Measurements from ENCODE around the gene LINGO3. TPM values are rescaled to one million over a fixed set of nuclear protein-coding genes. Genes with fewer than 3 reads are reported as not detected.

LINGO3 gene
- 1.1 TPM for polyA plus RNA-seq (2012; ENCODE audit: low read depth, missing spikeins)

GRCh38 chr19:2308114-2308556, at the start of gene LINGO3:
Gene LINGO3 (minus strand): TSS chr19:2308154. CDS start chr19:2291776, 16,378 bp downstream.
- FAIRE-seq (no peak), DNase-seq (ENCODE audit: insufficient read length, low spot score) (no peak)
- no peak for TF ChIP-seq POU2F2 (IDR thresholded peaks at IDR 0.05; ENCODE audit: low read depth, low read length)
- no peak for TF ChIP-seq PAX5 (IDR thresholded peaks at IDR 0.05; ENCODE audit: insufficient read depth, low read length, severe bottlenecking)
- TF ChIP-seq SPI1 (IDR thresholded peaks at IDR 0.05; ENCODE audit: low read depth, low read length) = no peak
- TF ChIP-seq POLR2A (IDR thresholded peaks at IDR 0.05; ENCODE audit: low read depth, low read length) = no peak
- no peak for TF ChIP-seq POLR2AphosphoS5 (IDR thresholded peaks at IDR 0.05; ENCODE audit: low read depth, low read length)
- no peak for TF ChIP-seq TAF1 (IDR thresholded peaks at IDR 0.05; ENCODE audit: low read depth, low read length)

DNA sequence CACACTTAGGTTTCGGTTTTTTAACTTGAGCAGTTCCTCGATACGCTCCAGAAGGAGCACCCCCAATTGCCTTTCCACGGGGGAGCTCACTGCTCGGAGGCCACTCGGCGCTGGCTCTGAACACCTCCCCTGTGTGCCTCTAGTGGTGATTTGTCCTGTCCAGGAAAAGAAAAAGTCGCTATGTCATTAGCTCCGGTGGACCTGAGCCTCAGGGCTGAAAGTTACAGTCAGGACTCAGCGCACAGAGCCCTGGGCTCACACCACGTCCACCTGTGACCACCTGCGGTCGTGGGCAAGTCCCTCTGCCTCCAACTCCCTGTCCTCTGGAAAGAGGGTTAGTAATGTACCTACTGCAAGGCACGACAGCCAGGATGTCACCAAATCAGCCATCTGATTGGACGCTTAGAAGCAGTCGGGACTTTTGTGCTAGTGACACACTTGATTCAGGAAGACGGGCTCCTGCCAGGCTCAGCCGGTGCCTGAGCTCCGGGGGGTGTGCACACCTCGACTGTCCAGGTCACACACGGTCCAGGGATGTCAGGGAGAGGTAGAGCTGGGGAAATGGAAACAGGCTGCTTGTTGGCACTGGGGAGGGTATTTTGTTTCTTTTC, 48.2 kb upstream of the LINGO3 start:
- TF ChIP-seq POLR2A (IDR thresholded peaks at IDR 0.05; ENCODE audit: low read depth, low read length) = no peak
- TF ChIP-seq POLR2AphosphoS5 (IDR thresholded peaks at IDR 0.05; ENCODE audit: low read depth, low read length) = no peak
- no peak for TF ChIP-seq TAF1 (IDR thresholded peaks at IDR 0.05; ENCODE audit: low read depth, low read length)
- TF ChIP-seq POU2F2 (IDR thresholded peaks at IDR 0.05; ENCODE audit: low read depth, low read length) = no peak
- TF ChIP-seq SPI1 (IDR thresholded peaks at IDR 0.05; ENCODE audit: low read depth, low read length) = no peak
- no peak for TF ChIP-seq PAX5 (IDR thresholded peaks at IDR 0.05; ENCODE audit: insufficient read depth, low read length, severe bottlenecking)
- DNase-seq (ENCODE audit: insufficient read length, low spot score) (no peak), FAIRE-seq (no peak)

DNA sequence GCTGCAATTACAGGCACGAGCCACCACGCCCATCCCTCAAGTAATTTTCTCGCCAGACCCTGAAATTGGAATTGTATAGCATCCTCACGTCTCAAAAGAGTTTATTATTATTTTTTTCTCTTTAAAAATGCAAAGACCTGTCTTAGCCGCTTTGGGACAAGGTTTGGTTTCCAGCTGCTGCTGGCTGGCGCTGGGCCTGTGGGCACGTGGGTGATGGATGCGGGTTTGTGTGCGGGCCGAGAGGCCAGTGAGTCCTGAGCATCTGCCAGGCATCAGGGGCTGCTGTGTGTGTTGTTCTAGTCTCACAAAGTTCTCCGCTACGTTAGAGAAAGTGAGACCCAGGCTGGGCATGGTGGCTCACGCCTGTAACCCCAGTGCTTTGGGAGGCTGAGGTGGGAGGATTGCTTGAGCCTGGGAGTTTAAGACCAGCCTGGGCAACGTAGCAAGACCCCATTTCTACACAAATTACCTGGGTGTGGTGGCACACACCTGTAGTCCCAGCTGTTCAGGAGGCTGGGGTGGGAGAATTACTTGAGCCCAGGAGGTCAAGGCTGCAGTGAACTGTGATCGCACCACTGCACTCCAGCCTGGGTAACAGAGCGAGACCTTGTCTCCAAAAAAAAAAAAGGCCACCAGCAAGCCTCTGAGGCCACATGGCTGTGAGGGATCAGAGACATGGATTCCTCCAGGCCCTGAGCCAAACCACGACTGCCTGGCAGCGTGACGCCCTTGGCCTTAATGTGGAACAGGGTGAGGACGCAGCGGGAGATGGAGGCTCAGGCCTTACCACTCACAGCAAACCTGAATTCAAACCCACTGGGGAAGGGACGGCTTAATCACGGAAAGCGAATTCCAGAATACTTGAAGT, 47.4 kb upstream of the LINGO3 start:
- TF ChIP-seq TAF1 (IDR thresholded peaks at IDR 0.05; ENCODE audit: low read depth, low read length) = no peak
- no peak for TF ChIP-seq POLR2A (IDR thresholded peaks at IDR 0.05; ENCODE audit: low read depth, low read length)
- TF ChIP-seq SPI1 (IDR thresholded peaks at IDR 0.05; ENCODE audit: low read depth, low read length) = no peak
- TF ChIP-seq POLR2AphosphoS5 (IDR thresholded peaks at IDR 0.05; ENCODE audit: low read depth, low read length) = no peak
- no peak for TF ChIP-seq POU2F2 (IDR thresholded peaks at IDR 0.05; ENCODE audit: low read depth, low read length)
- TF ChIP-seq PAX5 (IDR thresholded peaks at IDR 0.05; ENCODE audit: insufficient read depth, low read length, severe bottlenecking) = no peak
- no peak for FAIRE-seq
- DNase-seq (ENCODE audit: insufficient read length, low spot score) = no peak

- no peak for FAIRE-seq
- TF ChIP-seq POLR2AphosphoS5 (IDR thresholded peaks at IDR 0.05; ENCODE audit: low read depth, low read length) = no peak
- no peak for TF ChIP-seq POLR2A (IDR thresholded peaks at IDR 0.05; ENCODE audit: low read depth, low read length)
- no peak for TF ChIP-seq POU2F2 (IDR thresholded peaks at IDR 0.05; ENCODE audit: low read depth, low read length)
- no peak for TF ChIP-seq SPI1 (IDR thresholded peaks at IDR 0.05; ENCODE audit: low read depth, low read length)
- no peak for TF ChIP-seq PAX5 (IDR thresholded peaks at IDR 0.05; ENCODE audit: insufficient read depth, low read length, severe bottlenecking)
- no peak for TF ChIP-seq TAF1 (IDR thresholded peaks at IDR 0.05; ENCODE audit: low read depth, low read length)
- DNase-seq (ENCODE audit: insufficient read length, low spot score) = no peak
These were observed 46.7 kb upstream of the LINGO3 start for GRCh38 chr19:2354670-2355069.

DNA sequence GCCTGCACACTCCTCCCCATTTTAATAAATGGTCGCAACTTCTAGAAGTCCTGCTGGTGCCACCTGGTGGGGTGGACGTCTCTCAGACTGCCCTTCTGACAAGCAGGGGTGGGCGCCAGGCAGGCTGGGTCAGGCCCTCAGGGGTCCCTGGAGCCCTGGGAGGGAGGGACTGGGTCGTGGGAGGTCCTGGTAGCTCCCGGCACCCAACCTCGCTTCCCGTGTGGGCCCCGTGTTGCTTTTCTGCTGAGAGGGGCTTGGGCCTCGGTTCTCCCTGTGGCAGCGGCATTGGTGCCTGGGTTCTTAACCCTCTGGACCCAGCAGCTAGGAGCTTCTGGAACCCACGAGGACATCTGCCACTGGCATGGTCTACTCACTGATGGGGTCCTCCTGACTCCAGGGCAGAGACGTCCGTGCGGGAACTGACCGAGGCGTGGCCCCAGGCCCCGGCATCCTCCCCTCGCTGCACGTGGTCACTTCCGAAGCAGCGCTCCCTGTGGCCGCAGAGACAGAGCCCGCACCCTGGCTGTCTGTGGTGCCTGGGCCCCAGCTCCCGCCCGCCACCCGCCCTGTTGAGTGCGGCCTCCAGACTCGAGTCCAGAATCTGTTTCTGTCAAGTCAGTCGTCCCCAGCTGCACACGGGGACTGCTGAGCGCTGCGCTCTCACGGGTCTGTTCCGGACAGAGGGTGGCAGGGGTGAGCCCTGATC, 46.1 kb upstream of the LINGO3 start:
- TF ChIP-seq POLR2AphosphoS5 (IDR thresholded peaks at IDR 0.05; ENCODE audit: low read depth, low read length) (no peak), TAF1 (IDR thresholded peaks at IDR 0.05; ENCODE audit: low read depth, low read length) (no peak), PAX5 (IDR thresholded peaks at IDR 0.05; ENCODE audit: insufficient read depth, low read length, severe bottlenecking) (no peak)
- DNase-seq (ENCODE audit: insufficient read length, low spot score) (no peak), FAIRE-seq (no peak)

GRCh38 chr19:2353159-2353886, 45.4 kb upstream of the LINGO3 start:
- DNase-seq (ENCODE audit: insufficient read length, low spot score) = no peak
- no peak for FAIRE-seq
- no peak for TF ChIP-seq POLR2AphosphoS5 (IDR thresholded peaks at IDR 0.05; ENCODE audit: low read depth, low read length)
- no peak for TF ChIP-seq SPI1 (IDR thresholded peaks at IDR 0.05; ENCODE audit: low read depth, low read length)
- no peak for TF ChIP-seq POLR2A (IDR thresholded peaks at IDR 0.05; ENCODE audit: low read depth, low read length)
- TF ChIP-seq POU2F2 (IDR thresholded peaks at IDR 0.05; ENCODE audit: low read depth, low read length) = no peak
- TF ChIP-seq PAX5 (IDR thresholded peaks at IDR 0.05; ENCODE audit: insufficient read depth, low read length, severe bottlenecking) = no peak
- TF ChIP-seq TAF1 (IDR thresholded peaks at IDR 0.05; ENCODE audit: low read depth, low read length) = no peak

DNA sequence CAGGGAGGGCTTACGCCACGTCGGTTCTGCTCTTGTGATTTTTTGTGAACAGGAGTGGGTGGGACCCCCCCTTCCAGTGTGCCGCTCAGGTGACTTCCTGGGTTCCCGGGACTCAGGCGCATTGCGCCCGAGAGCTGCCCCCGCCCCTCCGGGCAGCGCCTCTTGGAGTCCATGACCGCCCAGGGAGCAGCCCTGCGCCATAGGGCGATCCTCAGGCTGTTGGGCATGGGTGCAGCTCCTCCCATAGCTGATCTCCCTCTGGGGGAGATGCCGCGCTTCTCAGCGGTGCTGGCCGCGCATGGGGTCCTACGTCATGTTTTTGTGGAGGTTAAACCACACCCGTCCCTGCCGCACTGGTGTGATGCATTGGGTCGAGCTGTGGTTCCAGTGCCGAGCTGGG, 44.2 kb upstream of the LINGO3 start:
- no peak for FAIRE-seq
- TF ChIP-seq POLR2AphosphoS5 (IDR thresholded peaks at IDR 0.05; ENCODE audit: low read depth, low read length) = no peak
- TF ChIP-seq PAX5 (IDR thresholded peaks at IDR 0.05; ENCODE audit: insufficient read depth, low read length, severe bottlenecking) = no peak
- TF ChIP-seq TAF1 (IDR thresholded peaks at IDR 0.05; ENCODE audit: low read depth, low read length) = no peak
- TF ChIP-seq SPI1 (IDR thresholded peaks at IDR 0.05; ENCODE audit: low read depth, low read length) = no peak
- TF ChIP-seq POLR2A (IDR thresholded peaks at IDR 0.05; ENCODE audit: low read depth, low read length) = no peak
- TF ChIP-seq POU2F2 (IDR thresholded peaks at IDR 0.05; ENCODE audit: low read depth, low read length) = no peak
- DNase-seq (ENCODE audit: insufficient read length, low spot score) = no peak

- TF ChIP-seq POU2F2 (IDR thresholded peaks at IDR 0.05; ENCODE audit: low read depth, low read length) (no peak), SPI1 (IDR thresholded peaks at IDR 0.05; ENCODE audit: low read depth, low read length) (no peak), PAX5 (IDR thresholded peaks at IDR 0.05; ENCODE audit: insufficient read depth, low read length, severe bottlenecking) (no peak), POLR2AphosphoS5 (IDR thresholded peaks at IDR 0.05; ENCODE audit: low read depth, low read length) (no peak), TAF1 (IDR thresholded peaks at IDR 0.05; ENCODE audit: low read depth, low read length) (no peak), POLR2A (IDR thresholded peaks at IDR 0.05; ENCODE audit: low read depth, low read length) (no peak)
- FAIRE-seq (no peak), DNase-seq (ENCODE audit: insufficient read length, low spot score) (no peak)
These were observed 43.6 kb upstream of the LINGO3 start for GRCh38 chr19:2351591-2351990.

All from GM12891 (cell line).